Myometrial cell (primary cell): ENCODE measurements around the gene DRG2. TPM values are rescaled to one million over a fixed set of nuclear protein-coding genes. Genes with fewer than 3 reads are reported as not detected.

Experiments used
- total RNA-seq: library from RNA; depleted of rRNA; stranded (reverse); fragments of >200 nt; gene quantifications from 2 replicates; pipeline ENCODE4 v1.2.3, GENCODE V29; 2015

The DRG2 gene, protein sequence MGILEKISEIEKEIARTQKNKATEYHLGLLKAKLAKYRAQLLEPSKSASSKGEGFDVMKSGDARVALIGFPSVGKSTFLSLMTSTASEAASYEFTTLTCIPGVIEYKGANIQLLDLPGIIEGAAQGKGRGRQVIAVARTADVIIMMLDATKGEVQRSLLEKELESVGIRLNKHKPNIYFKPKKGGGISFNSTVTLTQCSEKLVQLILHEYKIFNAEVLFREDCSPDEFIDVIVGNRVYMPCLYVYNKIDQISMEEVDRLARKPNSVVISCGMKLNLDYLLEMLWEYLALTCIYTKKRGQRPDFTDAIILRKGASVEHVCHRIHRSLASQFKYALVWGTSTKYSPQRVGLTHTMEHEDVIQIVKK
- 52.8 and 54.9 TPM in 2 replicates for total RNA-seq

GRCh38 chr17:18087610-18088491 lies at the start of gene DRG2:
TSS of gene DRG2 (plus strand) at chr17:18087948. CDS start at chr17:18088024, 76 bp downstream.

DNA sequence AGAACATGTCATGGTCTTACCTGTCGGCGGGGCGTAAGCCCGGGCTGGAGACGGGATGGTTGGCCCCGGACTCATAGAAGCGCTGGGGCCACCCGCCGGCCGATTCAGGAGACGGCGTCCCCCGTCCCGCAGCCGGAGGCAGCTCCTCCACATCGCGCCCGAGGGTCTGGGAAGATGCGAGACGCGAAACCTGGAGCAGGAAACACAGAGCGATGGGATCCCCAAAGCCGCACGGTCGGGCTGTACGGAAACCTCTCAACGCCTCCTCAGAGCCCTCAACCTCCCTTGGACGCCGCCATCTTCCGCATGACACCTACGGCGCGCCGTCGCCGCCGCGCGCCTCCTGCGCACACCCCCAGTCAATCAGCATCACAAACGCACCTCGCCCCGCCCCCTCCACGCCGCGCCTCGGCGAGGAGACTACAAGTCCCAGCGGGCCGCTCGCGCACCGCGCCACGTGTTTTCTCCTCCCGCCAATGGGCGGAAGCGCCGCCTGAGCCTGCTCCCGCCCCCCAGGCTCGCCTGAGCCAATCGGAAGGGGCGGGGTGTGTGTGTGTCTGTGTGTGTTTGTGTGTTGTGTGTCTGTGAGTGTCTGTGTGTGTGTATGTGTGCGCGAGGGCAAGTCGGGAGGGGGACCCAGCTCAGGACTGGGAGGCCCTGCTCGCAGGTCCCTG lies 48.8 kb upstream of the DRG2 start, which contains the start of the genes ATPAF2 and GID4:
Gene ATPAF2 (minus strand): TSS at position 308 of the 674 bp plus-strand sequence. CDS start 155 bp downstream, at position 153.
Gene GID4 (plus strand): TSS at position 548 of the 674 bp plus-strand sequence. CDS start 57 bp downstream, at position 605.

DNA sequence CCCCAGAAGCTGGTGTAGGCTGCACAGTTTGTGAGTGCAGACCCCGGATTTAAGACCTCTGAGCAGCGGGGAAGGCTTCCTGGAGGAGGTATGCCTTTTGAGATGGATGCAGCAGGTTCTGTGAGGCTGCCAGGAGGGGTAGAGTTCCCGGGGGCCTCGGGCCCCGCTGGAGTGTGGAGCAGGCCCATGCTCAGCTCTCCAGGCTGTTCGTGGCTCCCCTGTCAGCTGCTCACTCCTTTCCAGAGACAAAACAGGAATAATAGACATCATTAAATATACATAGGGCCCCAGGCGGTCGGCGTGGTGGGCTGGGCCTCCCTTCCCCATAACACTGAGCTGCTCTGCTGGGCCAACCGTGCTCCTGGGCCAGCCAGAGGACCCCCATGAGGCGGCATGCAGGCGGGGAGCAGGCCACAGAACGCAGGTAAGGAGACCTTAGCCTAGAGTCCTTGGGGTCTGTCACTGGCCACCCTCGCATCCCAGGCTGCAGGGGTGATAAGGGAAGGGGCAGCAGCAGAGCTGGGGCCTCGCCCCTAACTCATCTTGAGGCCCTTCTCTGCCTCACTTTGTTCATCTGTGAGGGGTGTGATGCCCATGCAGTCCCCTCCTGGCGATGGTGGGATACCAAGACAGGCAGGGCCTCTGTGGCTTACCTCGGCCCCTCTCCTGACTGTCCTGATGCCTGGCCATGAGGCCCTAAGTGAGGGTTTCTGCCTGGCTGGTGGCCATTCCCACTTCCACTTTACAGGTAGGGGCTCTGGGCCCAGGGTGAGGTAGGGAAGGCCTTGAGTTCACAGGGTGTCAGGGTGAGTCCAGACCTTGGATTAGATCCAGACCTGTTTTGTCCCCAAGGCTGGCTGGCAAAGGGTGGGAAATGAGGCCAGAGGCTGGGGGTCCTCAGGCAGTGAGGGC lies 20.9 kb downstream of the DRG2 start, which contains the start of gene MYO15A:
Gene MYO15A (plus strand): TSS at position 356 of the 912 bp plus-strand sequence. CDS start 10,045 bp downstream, outside the sequence.

Other genes with a start within 250 kb of the DRG2 start
- gene TOM1L2, start 115.5 kb upstream of the DRG2 start, total RNA-seq = 25.4 and 30.5 TPM in 2 replicates
- gene DRC3, start 115.1 kb upstream of the DRG2 start, total RNA-seq = under 0.01 TPM in 2 replicates
- gene ATPAF2, start 48.8 kb upstream of the DRG2 start, total RNA-seq = 9.8 and 21.1 TPM in 2 replicates
- gene GID4, start 48.5 kb upstream of the DRG2 start, total RNA-seq = 5.8 and 9.2 TPM in 2 replicates
- 0.58 and 1.4 TPM in 2 replicates for gene MYO15A, start 20.8 kb downstream of the DRG2 start, total RNA-seq
- 79.6 and 85.2 TPM in 2 replicates for gene ALKBH5, start 95.9 kb downstream of the DRG2 start, total RNA-seq
- 50.5 and 64.7 TPM in 2 replicates for gene LLGL1, start 137.7 kb downstream of the DRG2 start, total RNA-seq
- 323 and 352 TPM in 2 replicates for gene FLII, start 170.8 kb downstream of the DRG2 start, total RNA-seq
- 15.4 and 18.7 TPM in 2 replicates for gene MIEF2, start 172.7 kb downstream of the DRG2 start, total RNA-seq
- 14.4 and 19.5 TPM in 2 replicates for gene TOP3A, start 227.0 kb downstream of the DRG2 start, total RNA-seq
- 6.9 and 7.8 TPM in 2 replicates for gene SMCR8, start 227.3 kb downstream of the DRG2 start, total RNA-seq